GM13977 (cell line): ENCODE measurements around the gene ERVW-1.

Source experiments
- DNase-seq: peaks from one replicate; pipeline ENCODE4 v3.0.0; 2012; ENCODE audit warnings: low spot score
- in situ Hi-C: fragments of 300-500 bp; cut with MboI; formaldehyde crosslinking; loops from one replicate; pipeline ENCODE4 v1.12.0; 2022; ENCODE audit warnings: low sequenced_read_pairs, low pct_unique_long_range_greater_than_20kb, mixed read lengths, inconsistent platforms; ENCODE audit not compliant: unreplicated experiment
- TF ChIP-seq, protein P1 (sequence below): IDR thresholded peaks from 2 replicates; pipeline ENCODE4 v1.5.1; 2012; ENCODE audit warnings: mild to moderate bottlenecking, control low read depth; ENCODE audit not compliant: insufficient read depth; ENCODE audit errors: extremely low read depth, missing control alignments

The ERVW-1 gene

DNA sequence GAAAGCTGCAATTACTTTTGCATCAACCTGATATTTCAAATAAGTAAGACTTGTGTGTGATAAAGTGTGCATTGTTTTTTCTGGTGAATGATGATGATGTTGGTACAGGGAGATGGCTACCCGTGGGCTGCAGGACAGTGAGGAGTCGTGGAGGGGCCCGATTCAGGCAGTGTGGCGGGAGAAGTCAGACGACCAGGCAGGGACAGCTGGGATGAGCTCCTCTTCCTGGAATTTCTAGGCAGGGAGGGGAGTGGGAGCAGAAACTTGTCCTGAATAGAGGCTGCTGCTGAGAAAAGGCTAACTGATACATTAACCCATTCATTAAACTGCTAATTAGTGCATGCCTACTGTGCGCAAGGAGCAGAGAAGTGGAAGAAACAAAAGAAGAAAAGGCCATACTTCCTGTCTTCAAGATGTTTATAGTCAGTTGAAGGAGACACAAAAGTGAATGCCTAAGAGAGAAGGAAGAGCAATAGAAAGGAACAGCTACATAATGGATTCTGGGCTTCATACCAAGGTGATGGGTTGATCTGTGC lies 39.7 kb downstream of the ERVW-1 start:
- in situ Hi-C loops = loop anchor here (25.0 kb wide), 1 partner anchor 601 kb away; no protein-coding TSS in a partner anchor
- no peak for DNase-seq
- TF ChIP-seq, protein P1, sequence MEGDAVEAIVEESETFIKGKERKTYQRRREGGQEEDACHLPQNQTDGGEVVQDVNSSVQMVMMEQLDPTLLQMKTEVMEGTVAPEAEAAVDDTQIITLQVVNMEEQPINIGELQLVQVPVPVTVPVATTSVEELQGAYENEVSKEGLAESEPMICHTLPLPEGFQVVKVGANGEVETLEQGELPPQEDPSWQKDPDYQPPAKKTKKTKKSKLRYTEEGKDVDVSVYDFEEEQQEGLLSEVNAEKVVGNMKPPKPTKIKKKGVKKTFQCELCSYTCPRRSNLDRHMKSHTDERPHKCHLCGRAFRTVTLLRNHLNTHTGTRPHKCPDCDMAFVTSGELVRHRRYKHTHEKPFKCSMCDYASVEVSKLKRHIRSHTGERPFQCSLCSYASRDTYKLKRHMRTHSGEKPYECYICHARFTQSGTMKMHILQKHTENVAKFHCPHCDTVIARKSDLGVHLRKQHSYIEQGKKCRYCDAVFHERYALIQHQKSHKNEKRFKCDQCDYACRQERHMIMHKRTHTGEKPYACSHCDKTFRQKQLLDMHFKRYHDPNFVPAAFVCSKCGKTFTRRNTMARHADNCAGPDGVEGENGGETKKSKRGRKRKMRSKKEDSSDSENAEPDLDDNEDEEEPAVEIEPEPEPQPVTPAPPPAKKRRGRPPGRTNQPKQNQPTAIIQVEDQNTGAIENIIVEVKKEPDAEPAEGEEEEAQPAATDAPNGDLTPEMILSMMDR = no peak

DNA sequence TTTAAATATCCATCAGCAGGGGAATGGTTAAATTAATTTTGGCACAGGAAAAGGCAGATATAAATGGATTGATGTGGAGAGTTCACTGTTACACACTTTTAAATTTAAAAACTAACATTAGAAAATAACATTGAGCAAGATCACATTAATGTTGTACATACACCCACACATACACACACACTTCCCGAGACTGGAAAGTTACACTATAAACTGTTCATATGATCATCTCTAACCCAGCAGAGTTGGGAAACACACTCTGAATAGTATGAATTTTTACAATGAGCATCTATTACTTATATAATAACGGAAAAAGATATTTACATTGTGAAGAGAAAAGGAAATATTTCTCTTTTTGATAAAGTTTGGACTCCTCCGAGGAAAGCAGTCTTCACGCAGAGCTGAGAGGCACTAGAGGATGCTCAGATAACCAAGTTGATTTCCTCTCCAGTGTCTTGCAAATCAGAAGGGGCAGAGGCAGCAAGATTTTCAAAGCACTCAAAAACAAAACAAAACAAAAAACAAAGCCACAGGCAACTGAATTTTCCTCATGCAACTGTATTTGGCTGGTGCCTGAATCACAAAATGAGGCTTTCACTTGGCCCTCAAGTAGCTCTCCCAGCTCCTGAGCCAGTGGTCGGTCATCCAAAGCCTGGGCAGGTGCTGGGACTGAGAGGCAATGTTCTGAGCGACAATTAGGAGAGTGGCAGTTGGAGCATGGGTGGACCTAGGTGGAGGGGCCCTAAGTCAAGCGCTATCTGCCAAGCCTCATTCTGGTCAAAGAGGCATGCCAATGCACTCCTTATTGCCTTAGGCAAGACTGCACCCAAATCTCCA lies 40.9 kb downstream of the ERVW-1 start:
- DNase-seq = no peak
- TF ChIP-seq, protein P1 = no peak
- in situ Hi-C loops = loop anchor here (25.0 kb wide), 1 partner anchor 600 kb away; no protein-coding TSS in a partner anchor

DNA sequence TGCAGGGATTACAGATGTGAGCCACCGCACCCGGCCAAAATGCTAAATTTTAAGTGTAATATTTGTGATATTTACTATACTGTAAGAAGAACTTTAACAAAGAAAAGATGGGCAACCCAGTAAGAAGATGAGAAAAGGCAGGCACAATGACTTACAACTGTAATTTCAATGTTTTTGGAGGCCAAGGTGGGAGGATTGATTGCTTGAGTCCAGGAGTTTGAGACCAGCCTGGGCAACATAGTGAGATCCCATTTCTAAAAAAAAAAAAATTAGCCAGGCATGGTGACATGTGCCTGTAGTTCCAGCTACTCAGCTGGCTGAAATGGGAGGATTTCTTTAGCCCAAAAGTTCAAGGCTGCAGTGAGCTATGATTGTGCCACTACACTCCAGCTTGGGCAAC lies 42.2 kb downstream of the ERVW-1 start:
- no peak for DNase-seq
- in situ Hi-C loops = loop anchor here (25.0 kb wide), 1 partner anchor 598 kb away; no protein-coding TSS in a partner anchor
- TF ChIP-seq, protein P1 = no peak

DNA sequence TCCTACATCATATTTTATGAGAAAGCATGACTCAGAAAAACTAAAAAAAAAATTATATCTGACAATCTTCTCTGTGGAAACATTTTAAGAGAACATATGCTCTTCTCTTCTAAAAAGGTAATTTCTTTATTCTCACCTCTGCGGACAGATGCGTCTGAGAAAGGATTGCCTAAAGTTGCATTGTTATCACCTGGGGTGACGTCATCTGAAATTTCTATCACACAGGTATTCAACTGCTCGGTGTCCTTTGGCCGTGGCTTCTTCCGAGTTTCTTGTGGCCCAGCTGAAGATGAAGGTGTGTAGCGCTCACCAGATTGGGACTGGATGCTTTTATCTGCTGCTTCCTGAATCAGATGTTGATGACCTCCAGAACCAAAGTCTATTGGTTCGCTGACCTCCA lies 44.7 kb downstream of the ERVW-1 start:
- DNase-seq = no peak
- TF ChIP-seq, protein P1 = no peak
- in situ Hi-C loops = loop anchor here (25.0 kb wide), 1 partner anchor 596 kb away; no protein-coding TSS in a partner anchor

DNA sequence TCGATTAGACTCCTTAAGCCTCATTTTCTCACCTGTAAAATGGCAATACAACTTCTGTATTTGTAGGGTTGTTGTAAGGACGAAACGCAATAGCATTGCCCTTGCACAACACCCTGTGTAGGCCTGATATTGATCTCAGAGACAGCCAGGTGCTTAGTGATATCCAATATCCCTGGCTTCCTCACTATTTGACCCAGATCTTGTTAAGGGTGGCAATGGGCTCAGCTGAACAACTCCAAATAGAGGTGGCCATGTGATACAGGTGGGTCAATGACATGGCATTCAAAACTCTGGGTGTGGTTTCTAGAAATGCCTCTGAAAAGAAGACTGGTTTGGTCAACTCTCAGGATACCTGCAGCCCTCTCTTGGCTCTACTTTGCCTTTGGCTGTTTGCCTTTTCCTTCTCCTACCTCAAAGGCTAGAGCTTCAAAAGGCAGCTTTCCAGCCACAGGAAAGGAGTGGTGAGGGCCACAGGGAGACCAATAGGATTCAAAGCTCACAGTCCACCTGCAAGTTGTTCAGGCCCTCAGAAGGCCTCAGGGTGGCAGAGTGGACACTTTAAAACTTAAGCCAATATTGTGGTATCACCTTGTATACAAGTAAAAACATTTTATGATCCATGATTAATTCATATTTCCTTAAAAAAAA lies 45.3 kb downstream of the ERVW-1 start:
- TF ChIP-seq, protein P1 = no peak
- in situ Hi-C loops = loop anchor here (25.0 kb wide), 1 partner anchor 595 kb away; no protein-coding TSS in a partner anchor
- DNase-seq = no peak

DNA sequence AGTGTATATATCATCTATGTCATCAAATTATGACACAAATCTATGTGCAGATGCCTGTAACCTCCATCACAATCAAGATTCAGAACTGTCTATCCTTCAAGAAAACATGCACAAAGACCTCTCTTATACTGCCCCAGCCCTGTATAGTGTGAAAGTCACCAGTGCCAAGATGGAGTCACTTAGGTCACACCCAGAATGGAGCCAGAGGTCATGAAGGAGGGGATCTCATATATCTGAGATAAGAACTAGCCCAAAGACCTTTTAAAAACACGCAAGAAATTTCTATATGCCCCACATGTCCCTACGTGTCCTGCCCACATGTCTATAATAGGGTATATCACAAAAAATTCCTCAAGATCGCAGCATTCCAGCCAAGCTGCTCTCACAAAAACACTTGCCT lies 50.6 kb downstream of the ERVW-1 start:
- in situ Hi-C loops = loop anchor here (25.0 kb wide), 1 partner anchor 590 kb away; no protein-coding TSS in a partner anchor
- no peak for DNase-seq
- TF ChIP-seq, protein P1 = no peak
